Melanocyte of skin (primary cell): ENCODE data around the gene APOL4. TPM values are rescaled to one million over a fixed set of nuclear protein-coding genes. Genes with fewer than 3 reads are reported as not detected.

Source experiments
- total RNA-seq, 2 donors: library from RNA; depleted of rRNA; stranded (reverse); fragments of >200 nt; gene quantifications; 2 replicates each; pipeline ENCODE4 v1.2.3, GENCODE V29; 2012

APOL4 gene
- total RNA-seq: under 1 TPM in 1 of 2 donors, not detected in 1; under 0.01 TPM

GRCh38 chr22:36201630-36202319, at the start of gene APOL4:
Gene APOL4 (minus strand): TSS chr22:36201809. CDS start chr22:36201734, 75 bp downstream.

GRCh38 chr22:36239401-36240171, 38.0 kb upstream of the APOL4 start, which contains the start of gene APOL2:
Gene APOL2 (minus strand): TSS chr22:36239527. CDS start chr22:36233162, 6,365 bp downstream.

GRCh38 chr22:36160499-36160942, 41.1 kb downstream of the APOL4 start, which contains the start of gene APOL3:
Gene APOL3 (minus strand): TSS chr22:36160755. CDS start chr22:36149055, 11,700 bp downstream.

Other genes with a start within 250 kb of the APOL4 start
- 10 to 100 TPM; 75.4 to 76.3 TPM for gene RBFOX2, start 173.0 kb downstream of the APOL4 start, total RNA-seq
- 1 to 10 TPM; 1.7 to 2.3 TPM for gene APOL3, start 41.1 kb downstream of the APOL4 start, total RNA-seq
- 100 to 1,000 TPM; 117 to 159 TPM for gene APOL2, start 37.7 kb upstream of the APOL4 start, total RNA-seq
- 10 to 100 TPM in 1 of 2 donors, 1 to 10 TPM in 1; 3.8 to 14.0 TPM for gene APOL1, start 51.3 kb upstream of the APOL4 start, total RNA-seq
- gene MYH9, start 186.2 kb upstream of the APOL4 start, total RNA-seq: 100 to 1,000 TPM; 210 to 232 TPM